GM20000 (cell line): Measurements from ENCODE around the gene RRP9.

Experiments used
- DNase-seq: peaks from one replicate; pipeline ENCODE4 v3.0.0; 2012; ENCODE audit warnings: low spot score
- CTCF ChIP-seq: IDR thresholded peaks from 2 replicates; pipeline ENCODE4 v1.5.1; 2012; ENCODE audit warnings: mild to moderate bottlenecking, control low read depth; ENCODE audit errors: extremely low read depth, missing control alignments

The RRP9 gene

GRCh38 chr3:51975852-51976549 is 34.3 kb upstream of the RRP9 start:
- TF ChIP-seq CTCF = no peak
- DNase-seq = no peak

GRCh38 chr3:51974963-51975851 is 33.5 kb upstream of the RRP9 start, which contains the start of gene ABHD14A:
ABHD14A (plus strand) TSS chr3:51975064; CDS start chr3:51975136, 72 bp downstream.
- TF ChIP-seq CTCF = no peak
- peak; percentile 94 for DNase-seq

GRCh38 chr3:51974277-51974962 is 32.7 kb upstream of the RRP9 start:
- no peak for DNase-seq
- no peak for TF ChIP-seq CTCF

GRCh38 chr3:51971350-51971749 is 29.6 kb upstream of the RRP9 start:
- DNase-seq = no peak
- no peak for TF ChIP-seq CTCF

- DNase-seq = no peak
- no peak for TF ChIP-seq CTCF
These were observed 29.0 kb upstream of the RRP9 start for GRCh38 chr3:51970606-51971300.

- no peak for DNase-seq
These were observed 28.1 kb upstream of the RRP9 start for GRCh38 chr3:51969841-51970240.

More at GRCh38 chr3:51969841-51970240, 28.1 kb upstream of the RRP9 start:
- TF ChIP-seq CTCF = no peak
